B cell (primary cell): Measurements from ENCODE around the gene SUPT7L. TPM values are rescaled to one million over a fixed set of nuclear protein-coding genes. Genes with fewer than 3 reads are reported as not detected.

Source experiments
- ATAC-seq: fragments of 200-7000 bp; cut with Tn5 transposase; one replicate; pipeline ENCODE4 v1.10.0; 2021; ENCODE audit warnings: low read depth, mild to moderate bottlenecking, moderate number of reproducible peaks, moderate library complexity
- CTCF ChIA-PET: fragments of 350-600 bp; sonication (Branson Sonifier 250); formaldehyde crosslinking; loops from one replicate; lab custom pipeline; 2021; ENCODE audit warnings: antibody characterized with exemption, inconsistent platforms; lab: Charles Lee
- POLR2A ChIA-PET: fragments of 350-600 bp; sonication (Branson Sonifier 250); formaldehyde crosslinking; loops from one replicate; lab custom pipeline; 2021; ENCODE audit warnings: antibody characterized with exemption; lab: Charles Lee
- DNase-seq: peaks from one replicate; pipeline ENCODE4 v3.0.0; 2013
- H2AFZ ChIP-seq: 2 replicates; pipeline ENCODE4 v1.6.1; 2012; ENCODE audit warnings: mild to moderate bottlenecking, low read depth, low read length; ENCODE audit not compliant: insufficient read depth, poor library complexity, severe bottlenecking
- H3K27ac ChIP-seq, 2 donors: 1 replicate in 1 of 2; 2 replicates in 1 of 2; pipeline ENCODE4 v1.5.1; 2012 to 2013; ENCODE audit warnings: low read length in 2 of 2, mild to moderate bottlenecking in 2 of 2, moderate library complexity in 1 of 2
- H3K27me3 ChIP-seq, 4 experiments: fragments of 200-600 bp in 1 of 4; sonication (generic) in 1 of 4; replicated peaks in 1 of 4; 1 replicate in 2 of 4; 2 replicates in 2 of 4; pipeline versions ENCODE4 v1.6.1 to v1.7.0; 2013 to 2016; ENCODE audit warnings: low read length in 3 of 4, mild to moderate bottlenecking in 2 of 4, mixed read lengths in 1 of 4, moderate library complexity in 1 of 4; ENCODE audit not compliant: insufficient read depth in 4 of 4, control insufficient read depth in 3 of 4; ENCODE audit errors: control extremely low read depth in 1 of 4
- H3K36me3 ChIP-seq, 2 experiments: replicated peaks in 1 of 2; 1 replicate in 1 of 2; 2 replicates in 1 of 2; pipeline versions ENCODE4 v1.6.1 to v1.7.1; 2013; ENCODE audit warnings: low read length in 1 of 2; ENCODE audit not compliant: insufficient read depth in 2 of 2, control insufficient read depth in 1 of 2; ENCODE audit errors: control extremely low read depth in 1 of 2, extremely low read depth in 1 of 2
- H3K4me1 ChIP-seq, 2 donors: fragments of 200-600 bp in 1 of 2; sonication (generic) in 1 of 2; 1 replicate in 1 of 2; 2 replicates in 1 of 2; pipeline versions ENCODE4 v1.5.1 to v1.6.1; 2013 to 2017; ENCODE audit warnings: low read length in 2 of 2; ENCODE audit not compliant: control insufficient read depth in 2 of 2, insufficient read depth in 2 of 2
- H3K4me2 ChIP-seq: replicated peaks from 2 replicates; pipeline ENCODE3; 2012; ENCODE audit warnings: mild to moderate bottlenecking, low read depth, low read length; ENCODE audit not compliant: poor library complexity, severe bottlenecking
- H3K4me3 ChIP-seq, 5 experiments: fragments of 200-600 bp in 1 of 5; sonication (generic) in 1 of 5; 1 replicate in 3 of 5; 2 replicates in 2 of 5; pipeline versions ENCODE4 v1.5.1 to v1.7.0; 2011 to 2016; ENCODE audit warnings: low read length in 4 of 5, mild to moderate bottlenecking in 4 of 5, low read depth in 2 of 5, control low read depth in 1 of 5, moderate library complexity in 1 of 5; ENCODE audit not compliant: insufficient read depth in 1 of 5; ENCODE audit errors: control extremely low read depth in 1 of 5, extremely low read depth in 1 of 5
- H3K79me2 ChIP-seq: fragments of 200-600 bp; sonication (generic); one replicate; pipeline ENCODE4 v1.6.0; 2016; ENCODE audit warnings: low read length; ENCODE audit not compliant: control insufficient read depth, insufficient read depth
- H3K9ac ChIP-seq: fragments of 200-600 bp; sonication (generic); 2 replicates; pipeline ENCODE4 v1.6.1; 2017; ENCODE audit warnings: mild to moderate bottlenecking, low read length, moderate library complexity
- H3K9me3 ChIP-seq, 3 donors: one replicate each; pipeline versions ENCODE4 v1.6.1 to v1.7.1; 2013; ENCODE audit warnings: low read length in 2 of 3; ENCODE audit not compliant: control insufficient read depth in 2 of 3, insufficient read depth in 1 of 3; ENCODE audit errors: control extremely low read depth in 1 of 3
- H4K20me1 ChIP-seq: 2 replicates; pipeline ENCODE4 v1.6.0; 2012; ENCODE audit warnings: mild to moderate bottlenecking, low read length; ENCODE audit not compliant: insufficient read depth, control insufficient read depth, poor library complexity, severe bottlenecking
- H3K27ac Mint-ChIP-seq: one replicate; pipeline ENCODE4 v1.8.0; 2021; ENCODE audit warnings: mixed read lengths
- H3K27me3 Mint-ChIP-seq: one replicate; pipeline ENCODE4 v1.8.0; 2021; ENCODE audit warnings: mixed read lengths
- H3K4me1 Mint-ChIP-seq: one replicate; pipeline ENCODE4 v1.8.0; 2021; ENCODE audit warnings: mixed read lengths
- H3K4me3 Mint-ChIP-seq: one replicate; pipeline ENCODE4 v1.8.0; 2021; ENCODE audit warnings: mixed read lengths
- H3K9me3 Mint-ChIP-seq: one replicate; pipeline ENCODE4 v1.8.0; 2022; ENCODE audit warnings: mixed read lengths; ENCODE audit not compliant: insufficient read depth
- CTCF ChIP-seq: fragments of 200-600 bp; IDR thresholded peaks from one replicate; pipeline ENCODE4 v1.8.0; 2022; ENCODE audit warnings: antibody characterized with exemption, mild to moderate bottlenecking
- EZH2 ChIP-seq: IDR thresholded peaks from 2 replicates; pipeline ENCODE4 v1.6.1; 2012; ENCODE audit warnings: borderline replicate concordance, low read depth, mild to moderate bottlenecking, moderate library complexity, low read length; ENCODE audit not compliant: insufficient read depth, poor library complexity, severe bottlenecking
- WGBS: methylation state at CpG from one replicate; pipeline ENCODE4 v1.1.5; 2013; ENCODE audit warnings: missing lambda C conversion rate; ENCODE audit not compliant: insufficient coverage; 5-methylcytosine and 5-hydroxymethylcytosine counted together
- intact Hi-C: fragments of 100-400 bp; cut with micrococcal nuclease; formaldehyde crosslinking; loops from one replicate; pipeline ENCODE4 v1.10.0; 2022
- polyA plus RNA-seq: library from polyadenylated mRNA; depleted of rRNA; stranded (reverse); fragments of >200 nt; gene quantifications from 2 replicates; pipeline ENCODE4 v1.2.3, GENCODE V29; 2012
- total RNA-seq, 2 donors: library from RNA; stranded (reverse); fragments of 120-200 nt in 1 of 2; gene quantifications; 1 replicate in 1 of 2; 2 replicates in 1 of 2; pipeline versions ENCODE4 v1.2.3 to v1.2.4, GENCODE V29; 2013 to 2022

Gene SUPT7L
- total and polyA plus RNA-seq, 2 donors (not counting 1 experiment from before 2014, with no cell fraction given) = 40.2 to 42.4 TPM

GRCh38 chr2:27681841-27682240, 18.4 kb upstream of the SUPT7L start:
- POLR2A ChIA-PET = no interaction called here
- Mint-ChIP-seq H3K9me3 (no peaks in the 10 kb centered on the region), H3K27ac (no peak overlapping the region), H3K4me3 (no peak overlapping the region), H3K27me3 (no peaks in the 10 kb centered on the region), H3K4me1 (peaks cover 5% of the 10 kb centered on the region)
- Histone ChIP-seq H3K9me3 (no peaks in the 10 kb centered on the region), H4K20me1 (no peaks in the 10 kb centered on the region), H3K79me2 (no peaks in the 10 kb centered on the region), H2AFZ (no peak overlapping the region), H3K4me1 (no peaks in the 10 kb centered on the region), H3K27me3 (no peaks in the 10 kb centered on the region), H3K4me2 (no peak overlapping the region), H3K36me3 (peaks cover 2 to 62% of the 10 kb centered on the region in 2 experiments), H3K9ac (no peak overlapping the region), H3K27ac (no peak overlapping the region), H3K4me3 (no peak overlapping the region)
- no peak for ATAC-seq
- no peak for TF ChIP-seq EZH2
- no peak for TF ChIP-seq CTCF
- CTCF ChIA-PET = interaction anchor here (0.6 to 4.8 kb wide), 13 partner anchors 8 to 248 kb away, joined by 3 to 52 read pairs (median 6); partner anchors contain the start of genes SLC4A1AP and SUPT7L
- intact Hi-C loops = loop anchor here (2.0 to 10.0 kb wide), 4 partner anchors 19 to 585 kb away; partner anchors contain the start of genes CCDC121, GPN1, KRTCAP3 and SLC4A1AP
- no peak for DNase-seq
- 100% methylated on average over 1 of the region's 1 CpG for WGBS

- H3K4me2 ChIP-seq = no peak overlapping the region
- H3K79me2 ChIP-seq = no peaks in the 10 kb centered on the region
- peaks cover 0 to 60% of the 10 kb centered on the region in 2 experiments for H3K36me3 ChIP-seq
- no peak overlapping the region for H3K4me3 ChIP-seq
- H3K9me3 Mint-ChIP-seq = no peaks in the 10 kb centered on the region
- no peaks in the 10 kb centered on the region for H3K27me3 ChIP-seq
- no peaks in the 10 kb centered on the region for H3K9me3 ChIP-seq
- no CpG with 5 or more reads among the region's 2 CpGs for WGBS
- ChIA-PET POLR2A (no interaction called here), CTCF (interaction anchor here (0.9 to 4.8 kb wide), 3 partner anchors 10 to 54 kb away, joined by 3 to 52 read pairs (median 6); no protein-coding TSS in a partner anchor)
- no peak overlapping the region for H2AFZ ChIP-seq
- peaks cover 5% of the 10 kb centered on the region for H3K4me1 Mint-ChIP-seq
- no peaks in the 10 kb centered on the region for H3K27me3 Mint-ChIP-seq
- no peaks in the 10 kb centered on the region for H3K4me1 ChIP-seq
- H3K27ac Mint-ChIP-seq = peak overlapping the region; percentile 21
- no peak for TF ChIP-seq CTCF
- no peak for DNase-seq
- intact Hi-C loops = loop anchor here (5.0 to 10.0 kb wide), 2 partner anchors 236 to 583 kb away; partner anchors contain the start of gene KRTCAP3
- no peak overlapping the region for H3K9ac ChIP-seq
- H4K20me1 ChIP-seq = no peaks in the 10 kb centered on the region
- H3K27ac ChIP-seq = no peak overlapping the region
- no peak for ATAC-seq
- no peak overlapping the region for H3K4me3 Mint-ChIP-seq
These were observed 17.2 kb upstream of the SUPT7L start for GRCh38 chr2:27680571-27680970.
